DND-41 (cell line): ENCODE results near the gene CDCA5.

ENCODE experiments used
- ATAC-seq: fragments of 200-7000 bp; cut with Tn5 transposase; 3 replicates; pipeline ENCODE4 v1.9.1; 2021; ENCODE audit warnings: low read depth; ENCODE audit not compliant: insufficient read depth
- DNase-seq: peaks from one replicate; pipeline ENCODE4 v3.0.0-alpha.2; 2020
- H2AFZ ChIP-seq: 2 replicates; pipeline ENCODE4 v1.6.0; 2012; ENCODE audit warnings: low read depth, low read length
- H3K27ac ChIP-seq: 2 replicates; pipeline ENCODE4 v1.5.1; 2012; ENCODE audit warnings: low read length, inconsistent platforms
- H3K27me3 ChIP-seq: fragments of 200-600 bp; sonication (generic); 2 replicates; pipeline ENCODE4 v1.6.0; 2012; ENCODE audit warnings: low read length, mild to moderate bottlenecking, inconsistent platforms; ENCODE audit not compliant: insufficient read depth, poor library complexity
- H3K36me3 ChIP-seq: 2 replicates; pipeline ENCODE4 v1.5.1; 2012; ENCODE audit warnings: low read length, inconsistent platforms; ENCODE audit not compliant: insufficient read depth
- H3K4me1 ChIP-seq: 2 replicates; pipeline ENCODE4 v1.5.1; 2012; ENCODE audit warnings: mild to moderate bottlenecking, low read length; ENCODE audit not compliant: insufficient read depth
- H3K4me2 ChIP-seq: 2 replicates; pipeline ENCODE4 v1.6.0; 2012; ENCODE audit warnings: mild to moderate bottlenecking, moderate library complexity, low read length, inconsistent platforms; ENCODE audit not compliant: insufficient read depth
- H3K4me3 ChIP-seq, 2 experiments: fragments of 200-600 bp in 1 of 2; shearing (Covaris generic) in 1 of 2; 2 replicates each; pipeline ENCODE4 v1.5.1; 2012 to 2016; ENCODE audit warnings: inconsistent platforms in 2 of 2, low read length in 2 of 2, mild to moderate bottlenecking in 2 of 2, low read depth in 1 of 2, moderate library complexity in 1 of 2
- H3K79me2 ChIP-seq: 2 replicates; pipeline ENCODE4 v1.6.0; 2012; ENCODE audit warnings: low read length, inconsistent platforms; ENCODE audit not compliant: insufficient read depth
- H3K9ac ChIP-seq: 2 replicates; pipeline ENCODE4 v1.6.0; 2012; ENCODE audit warnings: low read depth, mild to moderate bottlenecking, inconsistent platforms, low read length, moderate library complexity
- H3K9me3 ChIP-seq: 2 replicates; pipeline ENCODE4 v1.5.1; 2012; ENCODE audit warnings: low read length, moderate library complexity, mild to moderate bottlenecking, inconsistent platforms; ENCODE audit not compliant: insufficient read depth, severe bottlenecking
- H4K20me1 ChIP-seq: 2 replicates; pipeline ENCODE4 v1.6.0; 2012; ENCODE audit warnings: low read length; ENCODE audit not compliant: insufficient read depth
- CTCF ChIP-seq: IDR thresholded peaks from 2 replicates; pipeline ENCODE4 v1.5.1; 2012; ENCODE audit warnings: borderline replicate concordance, low read length, moderate library complexity, mild to moderate bottlenecking; ENCODE audit not compliant: poor library complexity, severe bottlenecking; ENCODE audit errors: extremely low read depth
- EZH2 ChIP-seq: IDR thresholded peaks from 3 replicates; pipeline ENCODE4 v1.6.1; 2012; ENCODE audit warnings: borderline replicate concordance, low read depth, mild to moderate bottlenecking, moderate library complexity, low read length, inconsistent platforms; ENCODE audit not compliant: severe bottlenecking

The CDCA5 gene

GRCh38 chr11:65055538-65055937 lies 28.3 kb downstream of the CDCA5 start:
- H3K4me2 ChIP-seq, result no peak overlapping the region
- no peak overlapping the region for H3K4me3 ChIP-seq
- H4K20me1 ChIP-seq, result no peaks in the 10 kb centered on the region; the same call in 1 of the 2 replicates
- ATAC-seq, result no peak
- DNase-seq, result no peak
- H2AFZ ChIP-seq, result no peak overlapping the region
- TF ChIP-seq EZH2, result no peak
- no peak for TF ChIP-seq CTCF
- H3K9ac ChIP-seq, result no peak overlapping the region
- no peaks in the 10 kb centered on the region for H3K79me2 ChIP-seq
- no peaks in the 10 kb centered on the region for H3K36me3 ChIP-seq
- no peak overlapping the region for H3K27ac ChIP-seq
- no peaks in the 10 kb centered on the region for H3K9me3 ChIP-seq
- no peaks in the 10 kb centered on the region for H3K27me3 ChIP-seq
- H3K4me1 ChIP-seq, result no peaks in the 10 kb centered on the region

- Histone ChIP-seq H2AFZ (no peak overlapping the region), H3K9ac (no peak overlapping the region), H3K4me2 (no peak overlapping the region), H3K9me3 (no peaks in the 10 kb centered on the region), H3K4me3 (no peak overlapping the region), H3K4me1 (no peaks in the 10 kb centered on the region), H3K27me3 (no peaks in the 10 kb centered on the region), H3K27ac (no peak overlapping the region), H4K20me1 (no peaks in the 10 kb centered on the region; the same call in 1 of the 2 replicates), H3K36me3 (no peaks in the 10 kb centered on the region), H3K79me2 (no peaks in the 10 kb centered on the region)
- ATAC-seq (no peak), DNase-seq (no peak)
- no peak for TF ChIP-seq CTCF
- no peak for TF ChIP-seq EZH2
Measured at GRCh38 chr11:65053827-65054508, 29.9 kb downstream of the CDCA5 start.

GRCh38 chr11:65051398-65051858 lies 32.4 kb downstream of the CDCA5 start:
- H3K9ac ChIP-seq, result no peak overlapping the region
- TF ChIP-seq EZH2 (no peak), CTCF (no peak)
- ATAC-seq (no peak), DNase-seq (no peak)
- H4K20me1 ChIP-seq, result no peaks in the 10 kb centered on the region; the same call in none of the 2 replicates
- H3K4me1 ChIP-seq, result no peaks in the 10 kb centered on the region
- 0 out of 2 replicates have a peak, but pooled peaks cover under 1% of the 10 kb centered on the region for H3K36me3 ChIP-seq
- no peaks in the 10 kb centered on the region for H3K27me3 ChIP-seq
- H3K4me2 ChIP-seq, result no peak overlapping the region
- no peak overlapping the region for H3K27ac ChIP-seq
- no peaks in the 10 kb centered on the region for H3K79me2 ChIP-seq
- no peaks in the 10 kb centered on the region for H3K9me3 ChIP-seq
- no peak overlapping the region for H3K4me3 ChIP-seq
- no peak overlapping the region for H2AFZ ChIP-seq
